Measurements from ENCODE around the gene ZC3H7B. TPM values are rescaled to one million over a fixed set of nuclear protein-coding genes. Genes with fewer than 3 reads are reported as not detected.

The ZC3H7B gene
- total and polyA plus RNA-seq, 2 donors from 2014 or later: 28.3 to 68.6 TPM

- no peaks in the 10 kb centered on the region for H3K9me3 ChIP-seq (ENCODE audit: control insufficient read depth in 2 of 3, insufficient read depth in 1 of 3, low read length in 3 of 3)
- FAIRE-seq (no peak), DNase-seq (no peak)
- H3K9ac ChIP-seq (ENCODE audit: low read length in 3 of 3): no peak overlapping the region
- H3K27ac ChIP-seq (ENCODE audit: low read depth in 2 of 2, low read length in 2 of 2): no peak overlapping the region
- H3K4me1 ChIP-seq (ENCODE audit: control insufficient read depth in 2 of 3, insufficient read depth in 2 of 3, low read depth in 1 of 3, low read length in 3 of 3): no peaks in the 10 kb centered on the region
- H3K36me3 ChIP-seq (ENCODE audit: control insufficient read depth in 2 of 3, insufficient read depth in 3 of 3, low read length in 3 of 3): peaks cover 4 to 53% (median 16%) of the 10 kb centered on the region in 3 donors
- intact Hi-C loops (cut with DNase I): no loop called here
- TF ChIP-seq CTCF (IDR thresholded peaks at IDR 0.05; ENCODE audit: borderline replicate concordance, extremely low read depth, insufficient read depth): no peak
- no peak overlapping the region for H3K4me3 ChIP-seq (ENCODE audit: low read length in 3 of 3)
- no peaks in the 10 kb centered on the region for H3K27me3 ChIP-seq (ENCODE audit: control insufficient read depth, insufficient read depth, low read length)
Observed at GRCh38 chr22:41356430-41357028, 55.2 kb downstream of the ZC3H7B start.

GRCh38 chr22:41357191-41357590 is 55.9 kb downstream of the ZC3H7B start:
- no peak for TF ChIP-seq CTCF (IDR thresholded peaks at IDR 0.05; ENCODE audit: borderline replicate concordance, extremely low read depth, insufficient read depth)
- Histone ChIP-seq H3K9me3 (ENCODE audit: control insufficient read depth in 2 of 3, insufficient read depth in 1 of 3, low read length in 3 of 3) (no peaks in the 10 kb centered on the region), H3K36me3 (ENCODE audit: control insufficient read depth in 2 of 3, insufficient read depth in 3 of 3, low read length in 3 of 3) (peaks cover 2 to 48% (median 11%) of the 10 kb centered on the region in 3 donors), H3K9ac (ENCODE audit: low read length in 3 of 3) (no peak overlapping the region), H3K27me3 (ENCODE audit: control insufficient read depth, insufficient read depth, low read length) (no peaks in the 10 kb centered on the region), H3K27ac (ENCODE audit: low read depth in 2 of 2, low read length in 2 of 2) (no peak overlapping the region), H3K4me3 (ENCODE audit: low read length in 3 of 3) (no peak overlapping the region), H3K4me1 (ENCODE audit: control insufficient read depth in 2 of 3, insufficient read depth in 2 of 3, low read depth in 1 of 3, low read length in 3 of 3) (no peaks in the 10 kb centered on the region)
- intact Hi-C loops (cut with DNase I): no loop called here
- FAIRE-seq: no peak
- DNase-seq: no peak

- TF ChIP-seq CTCF (IDR thresholded peaks at IDR 0.05; ENCODE audit: borderline replicate concordance, extremely low read depth, insufficient read depth): no peak
- DNase-seq (no peak), FAIRE-seq (no peak)
- H3K27me3 ChIP-seq (ENCODE audit: control insufficient read depth, insufficient read depth, low read length): no peaks in the 10 kb centered on the region
- no peak overlapping the region for H3K27ac ChIP-seq (ENCODE audit: low read depth in 2 of 2, low read length in 2 of 2)
- H3K9me3 ChIP-seq (ENCODE audit: control insufficient read depth in 2 of 3, insufficient read depth in 1 of 3, low read length in 3 of 3): no peaks in the 10 kb centered on the region
- intact Hi-C loops (cut with DNase I): no loop called here
- H3K36me3 ChIP-seq (ENCODE audit: control insufficient read depth in 2 of 3, insufficient read depth in 3 of 3, low read length in 3 of 3): peaks cover under 1 to 38% (median 6%) of the 10 kb centered on the region in 3 donors
- H3K4me1 ChIP-seq (ENCODE audit: control insufficient read depth in 2 of 3, insufficient read depth in 2 of 3, low read depth in 1 of 3, low read length in 3 of 3): no peaks in the 10 kb centered on the region
- H3K9ac ChIP-seq (ENCODE audit: low read length in 3 of 3): no peak overlapping the region
- no peak overlapping the region for H3K4me3 ChIP-seq (ENCODE audit: low read length in 3 of 3)
Observed at GRCh38 chr22:41358927-41359326, 57.6 kb downstream of the ZC3H7B start.

- Histone ChIP-seq H3K27me3 (ENCODE audit: control insufficient read depth, insufficient read depth, low read length) (no peaks in the 10 kb centered on the region), H3K9me3 (ENCODE audit: control insufficient read depth in 2 of 3, insufficient read depth in 1 of 3, low read length in 3 of 3) (no peaks in the 10 kb centered on the region), H3K9ac (ENCODE audit: low read length in 3 of 3) (no peak overlapping the region), H3K4me3 (ENCODE audit: low read length in 3 of 3) (no peak overlapping the region), H3K4me1 (ENCODE audit: control insufficient read depth in 2 of 3, insufficient read depth in 2 of 3, low read depth in 1 of 3, low read length in 3 of 3) (no peaks in the 10 kb centered on the region), H3K27ac (ENCODE audit: low read depth in 2 of 2, low read length in 2 of 2) (no peak overlapping the region), H3K36me3 (ENCODE audit: control insufficient read depth in 2 of 3, insufficient read depth in 3 of 3, low read length in 3 of 3) (peaks cover 0 to 34% (median 3%) of the 10 kb centered on the region in 3 donors)
- intact Hi-C loops (cut with DNase I): no loop called here
- FAIRE-seq (no peak), DNase-seq (no peak)
- no peak for TF ChIP-seq CTCF (IDR thresholded peaks at IDR 0.05; ENCODE audit: borderline replicate concordance, extremely low read depth, insufficient read depth)
Observed at GRCh38 chr22:41359376-41359775, 58.1 kb downstream of the ZC3H7B start.
